Immature natural killer cell (primary cell): ENCODE results near the gene BEAN1. TPM values are rescaled to one million over a fixed set of nuclear protein-coding genes. Genes with fewer than 3 reads are reported as not detected.

Experiments used
- DNase-seq, 3 donors: peaks; one replicate each; pipeline ENCODE4 v3.0.0; 2022; ENCODE audit warnings: mixed read lengths in 1 of 3
- H3K27ac Mint-ChIP-seq, 6 donors: one replicate each; pipeline ENCODE4 v1.8.0; 2020; ENCODE audit warnings: mixed read lengths in 6 of 6, mild to moderate bottlenecking in 5 of 6, inconsistent platforms in 4 of 6, moderate library complexity in 3 of 6
- H3K27me3 Mint-ChIP-seq, 3 donors: one replicate each; pipeline ENCODE4 v1.8.0; 2020 to 2021; ENCODE audit warnings: low read depth in 3 of 3, mild to moderate bottlenecking in 3 of 3, mixed read lengths in 3 of 3, moderate library complexity in 3 of 3, inconsistent platforms in 1 of 3
- H3K36me3 Mint-ChIP-seq, 3 donors: one replicate each; pipeline ENCODE4 v1.8.0; 2020; ENCODE audit warnings: mixed read lengths in 3 of 3, inconsistent platforms in 2 of 3, mild to moderate bottlenecking in 2 of 3
- H3K4me1 Mint-ChIP-seq, 2 donors: one replicate each; pipeline ENCODE4 v1.8.0; 2020; ENCODE audit warnings: inconsistent platforms in 2 of 2, mild to moderate bottlenecking in 2 of 2, mixed read lengths in 2 of 2, moderate library complexity in 1 of 2
- H3K4me3 Mint-ChIP-seq, 5 donors: one replicate each; pipeline ENCODE4 v1.8.0; 2020; ENCODE audit warnings: mild to moderate bottlenecking in 5 of 5, mixed read lengths in 5 of 5, inconsistent platforms in 3 of 5, moderate library complexity in 3 of 5
- H3K9me3 Mint-ChIP-seq, 6 donors: one replicate each; pipeline ENCODE4 v1.8.0; 2020; ENCODE audit warnings: mild to moderate bottlenecking in 6 of 6, mixed read lengths in 6 of 6, inconsistent platforms in 4 of 6, moderate library complexity in 3 of 6
- polyA plus RNA-seq, 3 donors: library from polyadenylated mRNA; unstranded; fragments of 300-500 nt; fragmentation: Illumina TruSeq; gene quantifications; one replicate each; pipeline ENCODE4 v1.2.3, GENCODE V29; 2021

BEAN1 gene
- polyA plus RNA-seq, 3 donors from 2014 or later, result 0.32 TPM; not detected in 2

DNA sequence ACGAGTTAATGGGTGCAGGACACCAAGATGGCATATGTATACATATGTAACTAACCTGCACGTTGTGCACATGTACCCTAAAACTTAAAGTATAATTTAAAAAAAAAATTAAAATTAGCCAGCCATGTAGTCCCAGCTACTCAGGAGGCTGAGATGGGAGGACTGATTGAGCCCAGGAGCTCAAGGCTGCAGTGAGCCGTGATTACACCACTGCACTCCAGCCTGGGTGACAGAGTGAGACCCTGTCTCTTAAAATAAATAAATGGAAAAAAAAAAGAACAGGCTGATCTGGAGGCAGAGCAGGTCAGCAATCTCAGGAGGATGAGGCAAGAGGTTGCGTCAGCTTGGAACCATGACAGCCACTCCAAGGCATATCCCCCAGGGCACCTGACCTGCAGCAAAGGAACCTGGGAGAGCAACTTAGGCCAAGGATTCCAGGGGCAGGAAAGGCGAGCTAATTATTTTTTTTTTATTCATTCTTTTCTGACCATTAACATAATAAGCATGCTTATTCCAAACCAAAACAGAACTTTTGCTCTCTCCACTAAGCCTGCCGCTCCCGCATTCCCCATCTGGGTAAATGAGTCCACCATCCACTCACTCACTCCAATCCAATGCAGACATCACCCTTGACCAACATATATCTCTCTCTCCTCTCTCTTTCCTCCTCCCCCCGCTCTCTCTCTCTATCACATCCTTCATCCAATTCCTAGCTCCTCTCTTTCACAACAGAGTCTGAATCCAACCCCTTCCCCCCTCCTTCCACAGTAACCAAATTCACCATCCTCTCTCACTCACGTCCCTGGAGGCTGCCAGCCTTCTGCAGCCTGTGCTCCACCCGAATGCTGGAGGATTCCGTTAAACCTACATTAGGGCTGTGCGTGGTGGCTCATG, 75.2 kb downstream of the BEAN1 start:
- no peaks in the 10 kb centered on the region for H3K4me1 Mint-ChIP-seq
- H3K4me3 Mint-ChIP-seq, result no peak overlapping the region
- peaks cover 0 to 8% (median 3%) of the 10 kb centered on the region in 3 donors for H3K36me3 Mint-ChIP-seq
- no peaks in the 10 kb centered on the region for H3K9me3 Mint-ChIP-seq
- peaks cover 0 to 4% (median 2%) of the 10 kb centered on the region in 3 donors for H3K27me3 Mint-ChIP-seq
- peak overlapping the region in 1 of 6 donors; percentile 34 for H3K27ac Mint-ChIP-seq
- DNase-seq, result no peak

DNA sequence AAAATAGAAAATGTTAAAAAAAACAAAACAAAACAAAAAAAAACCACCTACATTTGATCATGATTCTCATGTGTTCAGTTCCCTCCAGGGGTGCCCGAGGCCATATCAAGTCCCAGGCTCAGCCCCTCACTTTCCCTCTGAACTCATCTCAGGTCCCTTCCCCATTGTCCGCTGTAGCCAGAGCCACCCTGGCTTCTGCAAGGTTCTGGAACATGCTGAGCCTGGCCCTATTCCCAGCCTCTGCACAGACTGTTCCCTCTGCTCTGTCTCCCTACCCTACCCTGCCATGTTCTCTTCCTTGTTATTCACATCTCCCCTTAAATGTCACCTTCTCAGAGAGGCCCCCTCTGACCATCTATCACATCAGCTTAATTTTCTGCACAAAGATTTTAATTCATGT, 75.9 kb downstream of the BEAN1 start:
- no peak overlapping the region for H3K4me3 Mint-ChIP-seq
- H3K27ac Mint-ChIP-seq, result peak overlapping the region in 1 of 6 donors; percentile 13
- H3K4me1 Mint-ChIP-seq, result no peaks in the 10 kb centered on the region
- H3K27me3 Mint-ChIP-seq, result peaks cover 0 to 4% (median 2%) of the 10 kb centered on the region in 3 donors
- DNase-seq, result no peak
- no peaks in the 10 kb centered on the region for H3K9me3 Mint-ChIP-seq
- H3K36me3 Mint-ChIP-seq, result peaks cover 0 to 8% (median 7%) of the 10 kb centered on the region in 3 donors

DNA sequence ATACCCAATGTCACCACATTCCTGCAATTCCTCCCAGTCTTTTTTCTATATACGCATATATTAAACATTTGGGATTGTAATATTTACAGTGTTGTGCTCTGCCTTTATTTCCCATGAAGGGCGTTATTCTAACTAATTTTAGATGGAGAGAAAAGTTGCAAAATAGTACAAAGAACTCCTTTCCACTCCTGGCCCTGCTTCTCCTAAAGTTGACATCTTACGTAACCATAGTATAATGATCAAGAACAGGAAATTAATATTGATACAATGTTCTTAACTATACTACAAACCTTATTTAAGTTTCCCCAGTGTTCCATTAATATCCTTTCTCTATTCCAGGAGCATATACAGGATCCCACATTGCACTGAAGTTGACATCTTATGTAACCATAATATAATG, 76.5 kb downstream of the BEAN1 start:
- Mint-ChIP-seq H3K27ac (no peak overlapping the region), H3K27me3 (peaks cover 0 to 3% (median 2%) of the 10 kb centered on the region in 3 donors), H3K4me3 (no peak overlapping the region), H3K36me3 (peaks cover 0 to 6% (median 5%) of the 10 kb centered on the region in 3 donors), H3K4me1 (no peaks in the 10 kb centered on the region), H3K9me3 (no peaks in the 10 kb centered on the region)
- DNase-seq, result no peak

DNA sequence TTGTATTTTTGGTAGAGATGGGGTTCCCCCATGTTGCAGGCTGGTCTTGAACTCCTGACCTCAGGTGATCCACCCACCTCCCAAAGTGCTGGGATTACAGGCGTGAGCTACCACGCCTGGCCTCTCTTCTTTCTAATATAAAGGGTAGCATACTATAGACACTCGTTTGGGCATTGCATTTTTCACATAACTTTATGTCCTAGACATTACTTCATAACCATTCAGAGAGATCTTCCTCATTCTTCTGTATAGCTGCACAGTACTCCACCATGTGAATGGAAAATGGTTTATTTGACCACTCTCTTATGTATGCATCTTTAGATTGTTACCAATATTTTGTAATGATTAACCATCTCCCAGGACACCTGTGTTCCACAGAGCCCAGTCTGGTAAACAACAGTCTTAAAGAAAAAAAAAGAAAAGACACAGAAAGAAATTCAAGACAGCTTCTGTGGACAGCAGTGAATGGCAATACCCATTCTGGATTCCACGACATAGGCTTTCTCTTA, 80.7 kb downstream of the BEAN1 start:
- Mint-ChIP-seq H3K9me3 (no peaks in the 10 kb centered on the region), H3K27me3 (peaks cover 0 to 6% (median 2%) of the 10 kb centered on the region in 3 donors), H3K36me3 (peaks cover 0 to 11% (median 11%) of the 10 kb centered on the region in 3 donors), H3K4me1 (peaks cover 4 to 7% of the 10 kb centered on the region in 2 donors), H3K4me3 (no peak overlapping the region), H3K27ac (peak overlapping the region in 1 of 6 donors; percentile 21)
- no peak for DNase-seq

DNA sequence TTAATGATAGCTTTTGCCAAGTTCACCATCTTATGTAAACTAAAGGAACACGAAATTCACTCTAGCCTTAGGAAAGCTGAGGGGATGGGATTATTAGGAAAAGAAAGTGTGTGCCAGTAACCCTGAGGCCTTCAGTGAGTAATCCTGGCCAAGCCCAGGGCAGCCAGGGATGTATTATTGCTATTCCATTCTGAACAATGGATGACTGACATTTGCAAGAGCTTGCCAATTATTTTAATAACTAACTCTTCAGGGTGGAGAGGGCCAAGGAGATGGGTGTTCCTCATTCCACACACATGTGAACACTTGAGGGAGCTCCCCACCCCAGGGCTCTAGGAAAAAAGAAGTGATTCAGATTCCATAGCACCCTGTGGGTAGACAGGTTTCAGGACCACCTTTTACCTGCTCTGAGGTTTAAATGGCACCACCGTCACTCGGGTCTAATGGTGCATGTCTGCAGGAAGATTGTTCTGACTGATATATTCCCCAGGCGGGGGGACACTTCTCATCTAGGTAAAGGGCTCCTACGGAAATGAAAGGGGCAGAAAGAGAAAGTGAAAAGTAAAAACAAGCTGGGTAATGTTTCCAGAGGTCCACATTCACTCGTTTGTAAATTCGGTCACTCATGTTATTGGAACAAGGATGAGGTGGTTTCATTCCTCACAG, 81.3 kb downstream of the BEAN1 start:
- Mint-ChIP-seq H3K27me3 (peaks cover 0 to 3% (median 2%) of the 10 kb centered on the region in 3 donors), H3K4me3 (no peak overlapping the region), H3K36me3 (peaks cover 0 to 15% (median 15%) of the 10 kb centered on the region in 3 donors), H3K9me3 (no peaks in the 10 kb centered on the region), H3K4me1 (peaks cover 4 to 7% of the 10 kb centered on the region in 2 donors), H3K27ac (peak overlapping the region in 1 of 6 donors; percentile 21)
- no peak for DNase-seq

DNA sequence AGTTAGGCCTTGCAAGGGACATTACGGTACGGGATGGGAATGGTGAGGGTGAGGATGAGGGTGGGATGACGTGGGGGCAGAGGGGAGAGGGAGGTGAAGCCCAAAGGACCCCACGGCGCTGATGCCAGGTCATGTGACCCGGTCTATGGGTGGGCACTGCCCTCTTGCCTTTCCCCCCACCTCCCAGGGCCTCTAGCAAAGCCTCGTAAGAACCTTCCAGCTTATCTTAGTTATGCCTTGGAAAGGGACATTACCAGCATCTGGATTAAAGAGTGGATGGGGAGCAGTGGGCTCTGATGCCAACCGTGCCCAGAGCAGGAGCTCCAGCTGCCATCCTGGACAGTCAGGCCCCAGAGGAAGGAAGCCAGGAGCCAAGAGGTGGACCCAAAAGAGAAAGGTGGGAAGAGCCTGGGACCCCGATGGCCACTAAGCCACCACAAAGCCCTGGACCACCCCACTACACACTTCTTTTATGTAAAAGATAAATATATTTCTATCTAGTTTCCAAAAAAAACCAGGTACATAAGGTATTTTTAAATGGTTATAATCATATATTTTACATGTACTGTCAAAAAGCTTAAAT, 81.9 kb downstream of the BEAN1 start:
- no peak overlapping the region for H3K4me3 Mint-ChIP-seq
- peaks cover 4 to 7% of the 10 kb centered on the region in 2 donors for H3K4me1 Mint-ChIP-seq
- no peaks in the 10 kb centered on the region for H3K9me3 Mint-ChIP-seq
- H3K36me3 Mint-ChIP-seq, result peaks cover 0 to 15% (median 15%) of the 10 kb centered on the region in 3 donors
- H3K27me3 Mint-ChIP-seq, result peaks cover 0 to 3% (median 1%) of the 10 kb centered on the region in 3 donors
- no peak overlapping the region for H3K27ac Mint-ChIP-seq
- no peak for DNase-seq

DNA sequence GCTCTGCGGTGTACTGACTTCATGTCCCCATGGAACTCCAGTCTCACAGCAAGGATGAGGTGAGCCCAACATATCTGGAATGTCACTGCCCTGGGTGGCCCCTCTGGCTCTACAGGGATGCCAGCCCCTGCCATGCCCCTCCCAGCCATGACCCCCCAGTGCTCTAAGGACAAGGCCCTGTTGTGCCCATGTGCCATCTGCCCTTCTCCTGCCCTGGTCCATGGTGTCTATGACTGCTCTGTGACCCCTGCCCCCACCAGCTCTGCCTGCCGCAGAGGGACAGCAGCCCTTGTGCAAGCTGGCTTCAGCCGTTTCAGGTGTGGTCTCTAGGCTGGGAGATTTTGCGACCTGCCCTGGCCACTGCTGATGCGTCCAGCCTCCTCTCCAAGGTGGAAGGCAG, 82.5 kb downstream of the BEAN1 start:
- Mint-ChIP-seq H3K4me1 (peaks cover 4 to 7% of the 10 kb centered on the region in 2 donors), H3K27me3 (peaks cover 0 to 3% (median 0%) of the 10 kb centered on the region in 3 donors), H3K27ac (no peak overlapping the region), H3K4me3 (no peak overlapping the region), H3K36me3 (peaks cover 0 to 15% (median 15%) of the 10 kb centered on the region in 3 donors), H3K9me3 (no peaks in the 10 kb centered on the region)
- no peak for DNase-seq

DNA sequence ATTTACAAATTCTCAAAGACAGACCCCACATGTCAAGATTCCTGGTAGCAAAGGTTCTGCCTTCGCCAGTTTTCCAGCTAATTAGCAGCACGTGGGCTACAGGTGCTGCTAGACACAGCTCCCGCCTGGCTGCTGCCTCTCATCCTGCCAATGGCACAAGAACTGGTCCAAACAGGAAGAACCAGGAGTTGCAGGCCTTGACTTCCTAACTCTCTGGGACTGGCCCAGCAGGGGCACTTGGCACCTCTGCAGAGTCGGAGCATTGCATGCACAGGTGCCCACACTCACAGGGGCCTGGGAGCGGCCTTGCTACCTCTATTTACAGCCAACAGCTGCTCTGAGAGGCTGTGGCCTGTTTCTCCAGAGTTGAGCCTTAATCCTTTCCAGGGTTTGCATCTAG, 83.2 kb downstream of the BEAN1 start:
- Mint-ChIP-seq H3K27me3 (peaks cover 0 to 3% (median 0%) of the 10 kb centered on the region in 3 donors), H3K36me3 (peaks cover 0 to 15% (median 15%) of the 10 kb centered on the region in 3 donors), H3K4me3 (no peak overlapping the region), H3K27ac (no peak overlapping the region), H3K4me1 (peaks cover 10 to 14% of the 10 kb centered on the region in 2 donors), H3K9me3 (no peaks in the 10 kb centered on the region)
- DNase-seq, result no peak

DNA sequence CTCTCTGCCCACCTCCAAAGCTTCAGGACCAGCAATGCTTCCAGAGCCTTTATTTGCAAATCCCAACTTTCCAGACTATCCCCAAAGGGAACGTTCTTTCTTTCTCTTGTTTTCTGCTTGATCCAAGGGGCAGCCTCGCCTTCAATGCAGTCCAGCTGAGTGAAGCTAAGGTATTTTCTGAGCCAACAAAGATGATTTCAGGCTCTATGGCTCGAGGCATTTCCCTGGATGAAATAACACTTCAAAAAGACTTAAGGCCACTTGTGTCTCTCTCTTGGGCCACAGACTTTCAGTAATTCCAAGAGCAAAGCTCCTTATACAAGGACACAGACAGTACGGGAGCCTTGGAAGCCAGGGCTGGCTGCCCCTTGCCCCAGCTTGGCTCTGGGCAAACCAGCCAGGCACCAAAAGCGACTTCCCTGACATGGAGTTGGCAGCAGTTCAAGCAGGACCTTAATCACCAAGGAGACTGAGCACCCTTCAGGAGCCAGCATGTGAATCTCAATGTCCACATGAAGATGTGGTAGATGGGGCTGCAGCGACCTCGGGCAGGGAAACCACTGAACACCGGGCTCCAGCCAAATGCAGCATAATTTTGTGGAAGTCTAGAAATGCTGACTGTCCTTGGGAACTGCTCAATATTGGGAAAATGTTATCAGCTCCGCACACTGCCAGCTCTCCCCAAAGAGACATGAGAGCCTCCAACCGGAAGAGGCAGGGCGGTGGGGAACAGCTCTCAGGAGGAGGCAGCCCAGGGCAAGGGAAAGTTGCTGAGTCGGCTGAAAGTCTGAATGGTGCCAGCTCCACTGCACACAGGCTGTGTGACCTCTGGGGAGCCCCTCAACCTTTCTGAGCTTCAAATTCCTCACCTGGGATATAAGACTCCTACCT, 83.9 kb downstream of the BEAN1 start:
- Mint-ChIP-seq H3K4me3 (no peak overlapping the region), H3K36me3 (peaks cover 0 to 15% (median 15%) of the 10 kb centered on the region in 3 donors), H3K9me3 (no peaks in the 10 kb centered on the region), H3K27me3 (peaks cover 0 to 3% (median 0%) of the 10 kb centered on the region in 3 donors), H3K27ac (no peak overlapping the region), H3K4me1 (peaks cover 17 to 20% of the 10 kb centered on the region in 2 donors)
- no peak for DNase-seq

DNA sequence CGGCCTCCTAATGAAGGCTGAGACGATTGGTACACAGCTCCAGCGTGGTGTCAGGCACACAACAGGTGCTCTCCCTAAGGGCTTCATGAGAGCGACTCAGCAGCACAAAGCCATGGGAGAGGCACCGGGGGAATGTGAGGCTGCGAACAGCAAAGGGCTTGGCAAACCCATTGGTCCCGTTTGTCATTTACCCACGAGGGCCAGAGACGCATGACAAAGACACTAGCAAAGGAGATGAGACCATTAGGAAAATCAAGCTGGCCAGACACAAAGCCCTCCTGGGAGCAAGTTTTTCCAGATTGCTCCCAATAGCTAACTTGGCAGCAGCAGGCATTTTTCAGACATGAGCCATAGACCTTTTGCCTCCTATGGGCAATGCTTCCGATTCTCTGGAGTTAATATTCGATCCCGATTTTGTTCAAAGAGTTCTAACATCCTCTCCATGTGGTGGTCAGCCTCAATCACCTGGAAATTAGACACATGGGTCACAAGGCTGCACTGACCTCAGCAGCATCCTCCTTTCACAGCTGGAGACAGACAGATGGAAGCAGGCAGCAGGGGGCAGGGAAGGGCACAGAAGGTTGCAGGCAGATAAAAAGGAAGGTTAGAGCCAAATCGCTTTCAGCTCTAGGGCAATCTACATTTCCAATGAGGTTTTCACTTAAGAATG, 84.6 kb downstream of the BEAN1 start:
- H3K4me1 Mint-ChIP-seq, result peaks cover 24 to 28% of the 10 kb centered on the region in 2 donors

DNA sequence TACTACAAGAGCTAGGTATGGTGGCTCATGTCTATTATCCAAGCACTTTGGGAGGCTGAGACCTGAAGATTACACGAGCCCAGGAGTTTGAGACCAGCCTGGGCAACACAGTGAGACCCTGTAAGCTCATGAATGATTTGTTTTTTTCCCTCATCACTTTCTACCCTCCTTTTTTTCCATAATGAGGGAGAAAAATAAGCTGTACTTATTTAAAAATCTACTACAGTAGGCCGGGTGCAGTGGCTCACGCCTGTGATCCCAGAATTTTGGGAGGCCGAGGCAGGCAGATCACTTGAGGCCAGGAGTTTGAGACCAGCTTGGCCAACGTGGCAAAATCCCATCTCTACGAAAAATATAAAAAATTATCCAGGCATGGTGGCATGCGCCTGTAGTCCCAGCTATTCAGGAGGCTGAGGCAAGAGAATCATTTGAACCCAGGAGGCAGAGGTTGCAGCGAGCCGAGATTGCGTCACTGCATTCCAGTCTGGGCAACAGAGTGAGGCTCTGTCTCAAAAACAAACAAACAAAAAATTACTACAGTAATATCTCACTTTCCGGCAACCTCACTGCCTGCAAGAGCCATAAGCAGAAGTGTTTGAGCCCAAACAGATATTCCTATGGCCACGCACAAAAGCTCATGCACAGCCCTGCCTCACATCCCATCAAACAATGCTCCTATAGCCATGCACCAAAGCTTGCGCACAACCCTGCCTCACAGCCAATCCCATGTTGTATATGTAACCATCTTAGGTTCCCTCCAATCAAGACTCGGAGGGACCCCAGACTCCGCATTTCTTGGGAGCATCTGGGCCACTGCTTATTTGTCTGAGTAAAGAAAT, 85.4 kb downstream of the BEAN1 start:
- Mint-ChIP-seq H3K4me1 (peaks cover 32 to 36% of the 10 kb centered on the region in 2 donors), H3K4me3 (peak overlapping the region in 1 of 5 donors; percentile 20), H3K36me3 (peaks cover 0 to 15% (median 15%) of the 10 kb centered on the region in 3 donors), H3K9me3 (no peaks in the 10 kb centered on the region), H3K27ac (peak overlapping the region in 5 of 6 donors; percentile 2 to 65 (median 13)), H3K27me3 (peaks cover 0 to 7% (median 0%) of the 10 kb centered on the region in 3 donors)
- DNase-seq, result no peak

More for the DNA sequence above, 84.6 kb downstream of the BEAN1 start:
- Mint-ChIP-seq H3K9me3 (no peaks in the 10 kb centered on the region), H3K27me3 (peaks cover 0 to 4% (median 0%) of the 10 kb centered on the region in 3 donors), H3K4me3 (no peak overlapping the region), H3K36me3 (peaks cover 0 to 15% (median 15%) of the 10 kb centered on the region in 3 donors), H3K27ac (peak overlapping the region in 2 of 6 donors; percentile 49 to 65)
- DNase-seq, result no peak
